Spleen (tissue), 11 donors: ENCODE data around the gene DPF3. TPM values are rescaled to one million over a fixed set of nuclear protein-coding genes. Genes with fewer than 3 reads are reported as not detected.
"Not testable (repeated sequence)": the region's sequence is repeated elsewhere in the genome, so short reads cannot be mapped to it uniquely, and the experiment has no call there.

Experiments
- DNase-seq: peaks from one replicate; pipeline ENCODE4 v3.0.0-alpha.2; 2020
- H3K27ac ChIP-seq, 8 donors: fragments of 200-600 bp; sonication (generic) in 7 of 8; 1 replicate in 4 of 8; 2 replicates in 4 of 8; pipeline versions ENCODE4 v1.5.0 to v1.8.0; 2016 to 2021; ENCODE audit warnings: inconsistent platforms in 4 of 8, mild to moderate bottlenecking in 4 of 8, moderate library complexity in 1 of 8
- H3K27me3 ChIP-seq, 7 donors: fragments of 200-600 bp; sonication (generic) in 6 of 7; replicated peaks in 1 of 7; 1 replicate in 4 of 7; 2 replicates in 3 of 7; pipeline versions ENCODE4 v1.5.0 to v1.8.0; 2016 to 2021; ENCODE audit warnings: inconsistent platforms in 3 of 7, mild to moderate bottlenecking in 1 of 7
- H3K36me3 ChIP-seq, 6 donors: fragments of 200-600 bp; sonication (generic) in 5 of 6; 1 replicate in 4 of 6; 2 replicates in 2 of 6; pipeline versions ENCODE4 v1.5.0 to v1.8.0; 2016 to 2021; ENCODE audit warnings: inconsistent platforms in 2 of 6
- H3K4me1 ChIP-seq, 6 donors: fragments of 200-600 bp; sonication (generic) in 5 of 6; 1 replicate in 3 of 6; 2 replicates in 3 of 6; pipeline versions ENCODE4 v1.5.0 to v1.8.0; 2016 to 2021; ENCODE audit warnings: inconsistent platforms in 3 of 6
- H3K4me3 ChIP-seq, 8 donors: fragments of 200-600 bp; sonication (generic) in 7 of 8; 1 replicate in 4 of 8; 2 replicates in 4 of 8; pipeline versions ENCODE4 v1.5.0 to v1.8.0; 2016 to 2021; ENCODE audit warnings: inconsistent platforms in 4 of 8, mild to moderate bottlenecking in 4 of 8, moderate library complexity in 2 of 8
- H3K9me3 ChIP-seq, 8 donors: fragments of 200-600 bp; sonication (generic) in 7 of 8; 1 replicate in 4 of 8; 2 replicates in 4 of 8; pipeline versions ENCODE4 v1.5.0 to v1.8.0; 2016 to 2021; ENCODE audit warnings: inconsistent platforms in 4 of 8
- POLR2A ChIP-seq, 3 donors: fragments of 450-650 bp; IDR thresholded peaks; one replicate each; pipeline ENCODE4 v1.5.1; 2017; ENCODE audit warnings: antibody characterized with exemption in 3 of 3, mild to moderate bottlenecking in 1 of 3
- POLR2AphosphoS5 ChIP-seq, 3 donors: sonication (generic); formaldehyde crosslinking; IDR thresholded peaks; one replicate each; pipeline ENCODE4 v1.5.1; 2017; ENCODE audit warnings: antibody characterized with exemption in 3 of 3
- WGBS, 5 donors: extraction: QIAGEN DNeasy Blood & Tissue Kit in 3 of 5; methylation state at CpG; one replicate each; pipeline versions ENCODE4 v1.1.5 to v1.1.7; 2013 to 2018; 5-methylcytosine and 5-hydroxymethylcytosine counted together
- intact Hi-C: fragments of 100-400 bp; cut with DNase I; formaldehyde crosslinking; loops from one replicate; pipeline ENCODE4 v1.15.0; 2023; ENCODE audit warnings: low total_unique reads
- polyA plus RNA-seq, 3 donors: library from polyadenylated mRNA; stranded (reverse); fragments of 200-250 nt; gene quantifications; one replicate each; pipeline ENCODE4 v1.2.1, GENCODE V29; 2013
- total RNA-seq, 7 donors: library from RNA; depleted of rRNA in 3 of 7; stranded (reverse); fragments of >200 nt in 3 of 7; fragmentation: NEBNext Ultra II Directional in 4 of 7; extraction: Animal tissue kit (Norgen Biotek cat#: 25700) in 4 of 7; gene quantifications; one replicate each; pipeline versions ENCODE4 v1.1.0 to v1.2.1, GENCODE V29; 2016 to 2021
- TF ChIP-seq, protein P1 (sequence below), 11 experiments: fragments of 200-600 bp in 7 of 11; fragments of 450-650 bp in 4 of 11; sonication (generic) in 4 of 11; IDR thresholded peaks in 8 of 11; conservative IDR thresholded peaks in 3 of 11; 1 replicate in 7 of 11; 2 replicates in 4 of 11; pipeline versions ENCODE4 v1.4.0 to v1.8.0; 2016 to 2021; ENCODE audit warnings: antibody characterized with exemption in 11 of 11, inconsistent platforms in 4 of 11, mild to moderate bottlenecking in 1 of 11
- donor health status: healthy with polysubstance abuse.
- donor health status: DM: no; HTN: no; CAD: no; lungs with moderate emphysema.
- donor health status: DM: no; HTN: no; CAD: no.
- donor health status: Bipolar disorder and iron deficiency.
- donor health status: healthy.
- donor health status: DM: no; HTN: no; CAD: no.
- donor health status: DM: yes; HTN: yes; CAD: no.

DPF3 gene
- total and polyA plus RNA-seq, 10 donors = 0.76 to 8.9 (median 3.0) TPM

DNA sequence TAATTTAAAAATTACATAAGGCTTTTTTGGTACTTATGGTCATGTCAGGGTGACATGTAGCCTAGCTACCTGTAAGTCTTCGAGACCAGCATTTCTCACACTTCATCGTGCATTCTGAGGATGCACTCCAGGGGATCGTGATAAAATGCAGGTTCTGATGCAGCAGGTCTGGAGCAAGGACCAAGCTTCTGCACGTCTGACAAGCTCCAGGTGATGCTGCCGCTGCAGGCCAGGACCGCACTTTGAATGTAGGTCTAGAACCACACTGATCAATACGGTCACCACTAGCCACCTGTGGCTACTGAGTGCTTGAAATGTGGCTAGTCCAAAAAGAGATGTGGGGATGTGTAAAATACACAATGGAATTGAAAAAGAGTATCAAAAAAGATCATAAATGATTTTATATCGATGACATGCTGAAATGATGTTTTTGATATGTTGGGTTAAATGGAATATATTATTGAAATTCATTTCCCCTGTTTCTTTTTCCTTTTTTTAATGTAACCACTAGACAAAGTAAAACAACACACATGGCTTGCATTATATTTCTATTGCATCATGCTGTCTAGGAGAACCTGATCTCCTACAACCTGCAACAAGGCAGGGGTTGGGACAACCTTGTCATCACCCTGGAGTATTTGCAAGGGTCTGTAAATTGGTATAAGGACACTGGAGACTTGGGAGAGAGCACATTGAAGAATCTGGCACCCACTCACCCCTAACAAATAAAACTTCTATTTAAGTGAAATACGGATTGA, 142.4 kb downstream of the DPF3 start:
- H3K4me1 ChIP-seq = peaks cover 0 to 10% (median 0%) of the 10 kb centered on the region in 6 donors
- intact Hi-C loops = no loop called here
- H3K36me3 ChIP-seq = no peaks in the 10 kb centered on the region
- no peaks in the 10 kb centered on the region for H3K27me3 ChIP-seq
- peaks cover 0 to 18% (median 10%) of the 10 kb centered on the region in 8 donors for H3K9me3 ChIP-seq
- no peak for DNase-seq
- no peak overlapping the region for H3K27ac ChIP-seq
- WGBS, 5 donors = 92 to 96% (median 93%) methylated on average over 9 of the region's 9 CpGs
- no peak overlapping the region for H3K4me3 ChIP-seq
- no peak for TF ChIP-seq POLR2AphosphoS5 (IDR thresholded peaks at IDR 0.05)
- TF ChIP-seq POLR2A (IDR thresholded peaks at IDR 0.05) = no peak
- TF ChIP-seq, protein P1, sequence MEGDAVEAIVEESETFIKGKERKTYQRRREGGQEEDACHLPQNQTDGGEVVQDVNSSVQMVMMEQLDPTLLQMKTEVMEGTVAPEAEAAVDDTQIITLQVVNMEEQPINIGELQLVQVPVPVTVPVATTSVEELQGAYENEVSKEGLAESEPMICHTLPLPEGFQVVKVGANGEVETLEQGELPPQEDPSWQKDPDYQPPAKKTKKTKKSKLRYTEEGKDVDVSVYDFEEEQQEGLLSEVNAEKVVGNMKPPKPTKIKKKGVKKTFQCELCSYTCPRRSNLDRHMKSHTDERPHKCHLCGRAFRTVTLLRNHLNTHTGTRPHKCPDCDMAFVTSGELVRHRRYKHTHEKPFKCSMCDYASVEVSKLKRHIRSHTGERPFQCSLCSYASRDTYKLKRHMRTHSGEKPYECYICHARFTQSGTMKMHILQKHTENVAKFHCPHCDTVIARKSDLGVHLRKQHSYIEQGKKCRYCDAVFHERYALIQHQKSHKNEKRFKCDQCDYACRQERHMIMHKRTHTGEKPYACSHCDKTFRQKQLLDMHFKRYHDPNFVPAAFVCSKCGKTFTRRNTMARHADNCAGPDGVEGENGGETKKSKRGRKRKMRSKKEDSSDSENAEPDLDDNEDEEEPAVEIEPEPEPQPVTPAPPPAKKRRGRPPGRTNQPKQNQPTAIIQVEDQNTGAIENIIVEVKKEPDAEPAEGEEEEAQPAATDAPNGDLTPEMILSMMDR (IDR thresholded peaks at IDR 0.05 in 8 of 11, conservative IDR thresholded peaks at IDR 0.05 in 3 of 11) = no peak

DNA sequence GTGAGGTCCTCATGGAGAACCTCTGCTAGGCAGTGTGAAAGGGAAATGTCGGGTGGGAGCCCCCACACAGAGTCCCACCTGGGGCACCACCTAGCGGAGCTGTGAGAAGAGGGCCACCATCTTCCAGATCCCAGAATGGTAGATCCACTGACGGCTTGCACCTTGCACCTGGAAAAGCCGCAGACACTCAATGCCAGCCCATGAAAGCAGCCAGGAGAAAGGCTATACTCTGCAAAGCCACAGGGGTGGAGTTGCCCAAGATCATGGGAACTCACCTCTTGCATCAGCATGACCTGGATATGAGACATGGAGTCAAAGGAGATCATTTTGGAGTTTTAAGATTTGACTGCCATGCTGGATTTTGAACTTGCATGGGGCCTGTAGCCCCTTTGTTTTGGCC, 145.0 kb downstream of the DPF3 start:
- intact Hi-C loops, H3K27ac ChIP-seq, H3K4me3 ChIP-seq, H3K4me1 ChIP-seq, DNase-seq, H3K36me3 ChIP-seq, H3K27me3 ChIP-seq: not testable (repeated sequence)
- 92 to 97% (median 96%) methylated on average over 4 of the region's 4 CpGs for WGBS, 5 donors
- peaks cover 0 to 18% (median 10%) of the 10 kb centered on the region in 8 donors for H3K9me3 ChIP-seq

DNA sequence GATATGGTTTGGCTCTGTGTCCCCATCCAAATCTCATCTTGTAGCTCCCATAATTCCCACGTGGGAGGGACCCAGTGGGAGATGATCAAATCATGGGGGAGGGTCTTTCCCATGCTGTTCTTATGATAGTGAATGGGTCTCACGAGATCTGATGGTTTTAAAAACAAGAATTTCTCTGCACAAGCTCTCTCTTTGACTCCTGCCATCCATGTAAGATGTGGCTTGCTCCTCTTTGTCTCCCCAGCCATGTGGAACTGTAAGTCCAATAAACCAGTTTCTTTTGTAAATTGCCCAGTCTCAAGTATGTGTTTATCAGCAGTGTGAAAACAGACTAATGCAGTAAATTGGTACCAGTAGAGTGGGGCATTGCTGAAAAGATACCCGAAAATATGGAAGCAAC, 146.2 kb downstream of the DPF3 start:
- Histone ChIP-seq H3K27ac (no peak overlapping the region), H3K9me3 (peaks cover 0 to 18% (median 10%) of the 10 kb centered on the region in 8 donors), H3K4me1 (peaks cover 0 to 10% (median 0%) of the 10 kb centered on the region in 6 donors), H3K36me3 (no peaks in the 10 kb centered on the region), H3K4me3 (no peak overlapping the region), H3K27me3 (no peaks in the 10 kb centered on the region)
- no peak for TF ChIP-seq POLR2A (IDR thresholded peaks at IDR 0.05)
- TF ChIP-seq, protein P1 (IDR thresholded peaks at IDR 0.05 in 8 of 11, conservative IDR thresholded peaks at IDR 0.05 in 3 of 11) = no peak
- TF ChIP-seq POLR2AphosphoS5 (IDR thresholded peaks at IDR 0.05) = no peak
- intact Hi-C loops = no loop called here
- 73 to 83% (median 80%) methylated on average over 3 of the region's 3 CpGs for WGBS, 5 donors
- no peak for DNase-seq

DNA sequence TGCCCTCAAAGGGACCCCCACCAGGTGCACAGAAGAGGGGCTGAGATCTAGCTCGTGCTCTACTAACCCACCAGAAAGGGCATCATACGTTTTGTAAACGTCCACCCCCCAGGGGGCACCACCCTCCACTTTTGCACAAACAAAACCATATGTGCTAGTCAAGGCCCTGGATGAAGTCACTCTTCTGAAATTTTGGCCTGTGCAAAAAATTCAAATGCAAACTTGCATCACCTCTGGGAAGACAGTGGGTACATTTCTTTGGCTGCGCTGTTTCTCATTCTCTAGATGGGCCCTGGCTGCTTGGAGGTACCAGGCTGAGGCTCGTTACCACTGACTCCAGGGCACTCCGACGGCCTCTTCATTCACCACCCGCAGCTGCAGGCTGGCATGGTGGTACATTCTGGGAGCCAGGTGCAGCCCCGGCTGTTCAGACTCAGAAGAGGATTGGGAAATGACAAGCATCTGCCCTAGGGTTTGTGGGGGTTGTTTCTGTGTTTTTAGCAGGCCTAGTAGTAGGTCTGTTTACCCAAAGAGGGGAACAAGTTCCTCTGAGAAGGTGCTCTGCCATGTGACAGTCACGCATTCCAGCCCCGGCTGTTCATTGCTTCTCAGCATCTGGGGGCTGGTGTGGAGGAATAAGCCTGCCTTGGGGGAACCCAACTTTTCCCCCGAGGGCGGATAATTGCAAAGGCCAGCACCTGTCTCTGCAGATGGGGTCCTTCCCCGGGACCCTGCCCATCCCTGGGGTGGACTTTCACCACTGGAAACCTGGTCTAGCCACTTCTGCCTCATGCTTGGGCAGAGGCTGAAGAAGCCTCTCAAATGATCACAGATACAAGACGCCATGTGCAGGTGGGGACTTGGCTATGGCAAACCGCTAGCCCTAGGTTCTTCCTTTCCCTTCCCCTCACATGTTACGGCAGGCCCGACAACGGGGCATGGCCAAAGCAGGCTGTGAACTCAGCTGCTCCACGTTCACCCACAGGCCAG, 147.6 kb downstream of the DPF3 start:
- Histone ChIP-seq H3K4me3 (no peak overlapping the region), H3K27me3 (no peaks in the 10 kb centered on the region), H3K4me1 (no peaks in the 10 kb centered on the region), H3K36me3 (no peaks in the 10 kb centered on the region), H3K9me3 (peaks cover 0 to 18% (median 10%) of the 10 kb centered on the region in 8 donors), H3K27ac (no peak overlapping the region)
- WGBS, 5 donors = 87 to 95% (median 90%) methylated on average over 20 of the region's 20 CpGs
- no peak for DNase-seq
- intact Hi-C loops = no loop called here
- TF ChIP-seq POLR2AphosphoS5 (IDR thresholded peaks at IDR 0.05) = no peak
- TF ChIP-seq, protein P1 (IDR thresholded peaks at IDR 0.05 in 8 of 11, conservative IDR thresholded peaks at IDR 0.05 in 3 of 11) = no peak
- no peak for TF ChIP-seq POLR2A (IDR thresholded peaks at IDR 0.05)
